Osteoblast (primary cell): ENCODE measurements around the gene SETD2. TPM values are rescaled to one million over a fixed set of nuclear protein-coding genes. Genes with fewer than 3 reads are reported as not detected.
A peak's percentile ranks its signal among the peaks of the same experiment; 100 is the strongest.

Experiments
- DNase-seq: peaks from one replicate; pipeline ENCODE4 v3.0.0; 2011; ENCODE audit warnings: low spot score, mixed read lengths; ENCODE audit not compliant: insufficient read length; ENCODE audit errors: missing footprints
- H2AFZ ChIP-seq: 2 replicates; pipeline ENCODE4 v1.6.0; 2011; ENCODE audit warnings: mild to moderate bottlenecking, low read length
- H3K27ac ChIP-seq: 2 replicates; pipeline ENCODE4 v1.5.1; 2011; ENCODE audit warnings: mild to moderate bottlenecking, low read depth, low read length, moderate library complexity
- H3K27me3 ChIP-seq: 2 replicates; pipeline ENCODE4 v1.6.0; 2012; ENCODE audit warnings: mild to moderate bottlenecking, control low read depth, inconsistent platforms, low read length, moderate library complexity; ENCODE audit not compliant: insufficient read depth
- H3K36me3 ChIP-seq: 2 replicates; pipeline ENCODE4 v1.5.1; 2011; ENCODE audit warnings: mild to moderate bottlenecking, low read length, control low read depth, moderate library complexity; ENCODE audit not compliant: insufficient read depth
- H3K4me1 ChIP-seq: 2 replicates; pipeline ENCODE4 v1.5.1; 2011; ENCODE audit warnings: mild to moderate bottlenecking, low read length, control low read depth, moderate library complexity; ENCODE audit not compliant: insufficient read depth
- H3K4me2 ChIP-seq: 2 replicates; pipeline ENCODE4 v1.6.0; 2011; ENCODE audit warnings: mild to moderate bottlenecking, low read length; ENCODE audit not compliant: insufficient read depth
- H3K4me3 ChIP-seq: fragments of 200-600 bp; sonication (generic); 3 replicates; pipeline ENCODE4 v1.5.1; 2012; ENCODE audit warnings: mild to moderate bottlenecking, low read length, inconsistent platforms; ENCODE audit not compliant: insufficient read depth
- H3K79me2 ChIP-seq: 2 replicates; pipeline ENCODE4 v1.6.0; 2012; ENCODE audit warnings: mild to moderate bottlenecking, low read length, control low read depth, inconsistent platforms; ENCODE audit not compliant: insufficient read depth
- H3K9me3 ChIP-seq: 2 replicates; pipeline ENCODE4 v1.5.1; 2011; ENCODE audit warnings: low read depth, low read length, control low read depth
- H4K20me1 ChIP-seq: 2 replicates; pipeline ENCODE4 v1.6.0; 2012; ENCODE audit warnings: mild to moderate bottlenecking, low read length, control low read depth; ENCODE audit not compliant: insufficient read depth
- CTCF ChIP-seq: IDR thresholded peaks from 2 replicates; pipeline ENCODE4 v1.5.1; 2011; ENCODE audit warnings: mild to moderate bottlenecking, low read depth, low read length, moderate library complexity; ENCODE audit errors: extremely low read depth
- total RNA-seq: library from RNA; depleted of rRNA; stranded (reverse); fragments of >200 nt; gene quantifications from 2 replicates; pipeline ENCODE4 v1.2.3, GENCODE V29; 2012

The SETD2 gene
- total RNA-seq, 1 donor, result 39.8 TPM

- H3K79me2 ChIP-seq, result peaks cover 36% of the 10 kb centered on the region
- no peak overlapping the region for H3K4me3 ChIP-seq
- H3K4me2 ChIP-seq, result no peak overlapping the region
- no peak overlapping the region for H2AFZ ChIP-seq
- peaks cover 23% of the 10 kb centered on the region for H3K4me1 ChIP-seq
- no peaks in the 10 kb centered on the region for H3K9me3 ChIP-seq
- DNase-seq, result peak; percentile 10
- H3K36me3 ChIP-seq, result peaks cover 14% of the 10 kb centered on the region
- H4K20me1 ChIP-seq, result peaks cover 22% of the 10 kb centered on the region
- no peaks in the 10 kb centered on the region for H3K27me3 ChIP-seq
- peak overlapping the region; percentile 66 for H3K27ac ChIP-seq
- TF ChIP-seq CTCF, result no peak
Measured at GRCh38 chr3:47018269-47018611, 145.7 kb downstream of the SETD2 start.

- Histone ChIP-seq H3K9me3 (no peaks in the 10 kb centered on the region), H4K20me1 (peaks cover 20% of the 10 kb centered on the region), H3K27ac (peak overlapping the region; percentile 66), H3K4me1 (peaks cover 23% of the 10 kb centered on the region), H3K36me3 (peaks cover 14% of the 10 kb centered on the region), H2AFZ (no peak overlapping the region), H3K27me3 (no peaks in the 10 kb centered on the region), H3K79me2 (peaks cover 33% of the 10 kb centered on the region), H3K4me2 (peak overlapping the region; percentile 73), H3K4me3 (no peak overlapping the region)
- peak; percentile 22 for DNase-seq
- TF ChIP-seq CTCF, result no peak
Measured at GRCh38 chr3:47017504-47018268, 146.2 kb downstream of the SETD2 start.

GRCh38 chr3:47016934-47017435 lies 146.9 kb downstream of the SETD2 start:
- peak overlapping the region; percentile 22 for H3K4me3 ChIP-seq
- peak overlapping the region; percentile 66 for H3K27ac ChIP-seq
- TF ChIP-seq CTCF, result no peak
- H3K79me2 ChIP-seq, result peaks cover 28% of the 10 kb centered on the region
- DNase-seq, result peak; percentile 93
- H3K27me3 ChIP-seq, result no peaks in the 10 kb centered on the region
- no peaks in the 10 kb centered on the region for H3K9me3 ChIP-seq
- peaks cover 19% of the 10 kb centered on the region for H4K20me1 ChIP-seq
- H3K4me2 ChIP-seq, result peak overlapping the region; percentile 73
- peaks cover 19% of the 10 kb centered on the region for H3K4me1 ChIP-seq
- H3K36me3 ChIP-seq, result peaks cover 14% of the 10 kb centered on the region
- no peak overlapping the region for H2AFZ ChIP-seq

- H3K36me3 ChIP-seq, result peaks cover 14% of the 10 kb centered on the region
- H3K4me2 ChIP-seq, result peak overlapping the region; percentile 73
- H3K27ac ChIP-seq, result peak overlapping the region; percentile 66
- H3K9me3 ChIP-seq, result no peaks in the 10 kb centered on the region
- H3K79me2 ChIP-seq, result peaks cover 23% of the 10 kb centered on the region
- H3K27me3 ChIP-seq, result no peaks in the 10 kb centered on the region
- peak overlapping the region; percentile 22 for H3K4me3 ChIP-seq
- H2AFZ ChIP-seq, result no peak overlapping the region
- no peak for TF ChIP-seq CTCF
- H3K4me1 ChIP-seq, result peaks cover 21% of the 10 kb centered on the region
- H4K20me1 ChIP-seq, result peaks cover 17% of the 10 kb centered on the region
- peak; percentile 36 for DNase-seq
Measured at GRCh38 chr3:47016086-47016933, 147.6 kb downstream of the SETD2 start.
